Hepatocyte (in vitro differentiated cells): Measurements from ENCODE around the gene STEEP1. TPM values are rescaled to one million over a fixed set of nuclear protein-coding genes. Genes with fewer than 3 reads are reported as not detected.
A peak's percentile ranks its signal among the peaks of the same experiment; 100 is the strongest.

ENCODE experiments used
- DNase-seq: peaks from one replicate; pipeline ENCODE4 v3.0.0-alpha.2; 2016; ENCODE audit warnings: low spot score
- H2AFZ ChIP-seq: fragments of 200-600 bp; sonication (generic); 2 replicates; pipeline ENCODE4 v1.6.0; 2016; ENCODE audit warnings: antibody characterized with exemption, mild to moderate bottlenecking
- H3K27ac ChIP-seq: fragments of 200-600 bp; sonication (generic); 2 replicates; pipeline ENCODE4 v1.5.1; 2016; ENCODE audit warnings: mild to moderate bottlenecking
- H3K27me3 ChIP-seq: fragments of 200-600 bp; sonication (generic); 2 replicates; pipeline ENCODE4 v1.6.1; 2016
- H3K36me3 ChIP-seq: fragments of 200-600 bp; sonication (generic); replicated peaks from 2 replicates; pipeline ENCODE4 v1.5.1; 2016; ENCODE audit warnings: low read depth; ENCODE audit not compliant: insufficient read depth
- H3K4me1 ChIP-seq: fragments of 200-600 bp; sonication (generic); 2 replicates; pipeline ENCODE4 v1.5.1; 2016; ENCODE audit warnings: mild to moderate bottlenecking, moderate library complexity; ENCODE audit not compliant: insufficient read depth
- H3K4me2 ChIP-seq: fragments of 200-600 bp; sonication (generic); 2 replicates; pipeline ENCODE4 v1.6.0; 2016
- H3K4me3 ChIP-seq: fragments of 200-600 bp; sonication (generic); 2 replicates; pipeline ENCODE4 v1.5.1; 2016; ENCODE audit warnings: mild to moderate bottlenecking
- H3K79me2 ChIP-seq: fragments of 200-600 bp; sonication (generic); 2 replicates; pipeline ENCODE4 v1.6.0; 2017; ENCODE audit warnings: mild to moderate bottlenecking
- H3K9me2 ChIP-seq: fragments of 200-600 bp; sonication (generic); replicated peaks from 2 replicates; pipeline ENCODE4 v1.6.0; 2017; ENCODE audit warnings: mild to moderate bottlenecking; ENCODE audit not compliant: insufficient read depth
- H3K9me3 ChIP-seq: fragments of 200-600 bp; sonication (generic); 2 replicates; pipeline ENCODE4 v1.5.1; 2016; ENCODE audit warnings: low read depth, mild to moderate bottlenecking
- H4K20me1 ChIP-seq: fragments of 200-600 bp; sonication (generic); 2 replicates; pipeline ENCODE4 v1.6.0; 2016; ENCODE audit warnings: mild to moderate bottlenecking; ENCODE audit not compliant: insufficient read depth, poor library complexity, severe bottlenecking
- CTCF ChIP-seq: fragments of 200-600 bp; sonication (generic); IDR thresholded peaks from 2 replicates; pipeline ENCODE4 v1.5.1; 2016; ENCODE audit warnings: antibody characterized with exemption, mild to moderate bottlenecking; ENCODE audit not compliant: poor library complexity
- EZH2 ChIP-seq: fragments of 200-600 bp; sonication (generic); IDR thresholded peaks from 2 replicates; pipeline ENCODE4 v1.6.1; 2016; ENCODE audit warnings: antibody characterized with exemption, mild to moderate bottlenecking, borderline replicate concordance
- EZH2phosphoT487 ChIP-seq: fragments of 200-600 bp; sonication (generic); IDR thresholded peaks from one replicate; pipeline ENCODE4 v1.6.1; 2018; ENCODE audit warnings: antibody characterized with exemption, mild to moderate bottlenecking, low read depth, moderate library complexity; ENCODE audit not compliant: unreplicated experiment, severe bottlenecking
- WGBS: methylation state at CpG from one replicate; pipeline ENCODE4 v1.1.6; 2016; ENCODE audit warnings: low lambda C conversion rate; ENCODE audit errors: missing lambda C conversion rate; 5-methylcytosine and 5-hydroxymethylcytosine counted together
- polyA plus RNA-seq: library from polyadenylated mRNA; unstranded; fragments of >200 nt; fragmentation: Nextera tagmentation; extraction: Ambion mirVana; gene quantifications from 2 replicates; pipeline ENCODE4 v1.2.1, GENCODE V29; 2016
- total RNA-seq: library from RNA; depleted of rRNA; stranded (reverse); fragments of >200 nt; gene quantifications from 2 replicates; pipeline ENCODE4 v1.2.3, GENCODE V29; 2014

The STEEP1 gene
- total and polyA plus RNA-seq, 2 experiments from 2014 or later: 11.1 to 23.8 TPM

- Histone ChIP-seq H3K9me2 (no peaks in the 10 kb centered on the region), H3K4me2 (no peak overlapping the region), H3K4me1 (no peaks in the 10 kb centered on the region), H4K20me1 (no peaks in the 10 kb centered on the region), H3K79me2 (no peaks in the 10 kb centered on the region), H3K27ac (no peak overlapping the region), H2AFZ (no peak overlapping the region), H3K27me3 (no peaks in the 10 kb centered on the region), H3K36me3 (no peaks in the 10 kb centered on the region), H3K9me3 (no peaks in the 10 kb centered on the region), H3K4me3 (no peak overlapping the region)
- TF ChIP-seq CTCF: no peak
- no peak for TF ChIP-seq EZH2phosphoT487
- TF ChIP-seq EZH2: no peak
- DNase-seq: no peak
- 72% methylated on average over 4 of the region's 4 CpGs for WGBS
These were observed 46.8 kb downstream of the STEEP1 start for GRCh38 chrX:119518371-119518770.

GRCh38 chrX:119516157-119516702 is 49.0 kb downstream of the STEEP1 start:
- Histone ChIP-seq H3K9me2 (no peaks in the 10 kb centered on the region), H3K4me3 (no peak overlapping the region), H3K4me2 (no peak overlapping the region), H4K20me1 (no peaks in the 10 kb centered on the region), H3K27me3 (no peaks in the 10 kb centered on the region), H3K9me3 (no peaks in the 10 kb centered on the region), H3K36me3 (no peaks in the 10 kb centered on the region), H3K79me2 (no peaks in the 10 kb centered on the region), H3K27ac (no peak overlapping the region), H2AFZ (peak overlapping the region; percentile 5), H3K4me1 (no peaks in the 10 kb centered on the region)
- WGBS: 38% methylated on average over 5 of the region's 5 CpGs
- peak; percentile 76 for DNase-seq
- TF ChIP-seq CTCF (peak; percentile 72), EZH2 (no peak)

- H2AFZ ChIP-seq: no peak overlapping the region
- no peaks in the 10 kb centered on the region for H3K36me3 ChIP-seq
- H3K4me3 ChIP-seq: no peak overlapping the region
- H3K27me3 ChIP-seq: no peaks in the 10 kb centered on the region
- H3K9me3 ChIP-seq: no peaks in the 10 kb centered on the region
- TF ChIP-seq EZH2phosphoT487 (no peak), CTCF (peak; percentile 68), EZH2 (no peak)
- no peak overlapping the region for H3K27ac ChIP-seq
- H3K79me2 ChIP-seq: no peaks in the 10 kb centered on the region
- 63% methylated on average over 14 of the region's 14 CpGs for WGBS
- no peaks in the 10 kb centered on the region for H3K4me1 ChIP-seq
- H4K20me1 ChIP-seq: no peaks in the 10 kb centered on the region
- no peaks in the 10 kb centered on the region for H3K9me2 ChIP-seq
- no peak overlapping the region for H3K4me2 ChIP-seq
- DNase-seq: peak; percentile 80
These were observed 52.9 kb downstream of the STEEP1 start for GRCh38 chrX:119512146-119512800.

GRCh38 chrX:119507206-119507605 is 58.0 kb downstream of the STEEP1 start:
- peaks cover 4% of the 10 kb centered on the region for H3K4me1 ChIP-seq
- no peak overlapping the region for H3K27ac ChIP-seq
- H3K9me2 ChIP-seq: no peaks in the 10 kb centered on the region
- H4K20me1 ChIP-seq: no peaks in the 10 kb centered on the region
- H3K27me3 ChIP-seq: no peaks in the 10 kb centered on the region
- no peak overlapping the region for H3K4me3 ChIP-seq
- TF ChIP-seq CTCF: no peak
- no peak for TF ChIP-seq EZH2
- TF ChIP-seq EZH2phosphoT487: no peak
- H2AFZ ChIP-seq: no peak overlapping the region
- H3K4me2 ChIP-seq: no peak overlapping the region
- no peaks in the 10 kb centered on the region for H3K36me3 ChIP-seq
- no peaks in the 10 kb centered on the region for H3K79me2 ChIP-seq
- 81% methylated on average over 6 of the region's 6 CpGs for WGBS
- H3K9me3 ChIP-seq: no peaks in the 10 kb centered on the region
- no peak for DNase-seq
